Muscle layer of colon (tissue), 2 donors: ENCODE data around the gene AMPD3.

Experiments
- H3K27ac ChIP-seq: one replicate; pipeline ENCODE4 v1.7.0; 2013; ENCODE audit warnings: low read depth, mild to moderate bottlenecking, low read length, moderate library complexity
- H3K27me3 ChIP-seq, 2 donors: one replicate each; pipeline ENCODE4 v1.7.0; 2013; ENCODE audit warnings: low read length in 2 of 2, mild to moderate bottlenecking in 2 of 2; ENCODE audit not compliant: insufficient read depth in 2 of 2, control insufficient read depth in 1 of 2
- H3K36me3 ChIP-seq: one replicate; pipeline ENCODE4 v1.7.0; 2013; ENCODE audit warnings: mild to moderate bottlenecking, low read length; ENCODE audit not compliant: insufficient read depth
- H3K4me1 ChIP-seq: one replicate; pipeline ENCODE4 v1.7.0; 2013; ENCODE audit warnings: mild to moderate bottlenecking, low read length; ENCODE audit not compliant: insufficient read depth
- H3K4me3 ChIP-seq, 2 donors: one replicate each; pipeline ENCODE4 v1.7.0; 2013; ENCODE audit warnings: low read length in 2 of 2, low read depth in 1 of 2, mild to moderate bottlenecking in 1 of 2, moderate library complexity in 1 of 2
- H3K9ac ChIP-seq: one replicate; pipeline ENCODE4 v1.7.0; 2013; ENCODE audit warnings: low read length
- H3K9me3 ChIP-seq: one replicate; pipeline ENCODE4 v1.7.0; 2013; ENCODE audit warnings: mild to moderate bottlenecking, low read length
- donor health status: abdominal sarcoma.
- donor health status: Adenocarcinoma of cecum.

The AMPD3 gene

DNA sequence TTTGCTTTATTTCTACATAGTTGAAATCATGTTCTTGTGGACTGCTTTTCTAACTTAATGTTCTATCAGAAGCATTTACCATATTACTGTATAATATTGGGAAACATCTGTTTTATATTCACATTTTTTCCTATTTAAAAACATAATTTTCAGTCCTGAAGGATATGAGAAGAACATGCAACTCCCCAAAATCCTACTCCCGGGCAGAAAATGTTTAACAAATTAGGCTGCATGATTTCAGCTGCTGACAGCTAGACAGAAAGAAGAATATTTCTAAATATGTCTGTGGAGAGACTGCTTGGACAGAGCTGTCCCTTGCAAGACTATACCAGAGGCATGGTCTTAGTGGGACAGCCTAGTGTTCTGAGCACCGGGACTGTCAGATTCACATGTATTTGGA lies 15.7 kb upstream of the AMPD3 start:
- Histone ChIP-seq H3K9ac (no peak overlapping the region), H3K27me3 (no peaks in the 10 kb centered on the region), H3K36me3 (no peaks in the 10 kb centered on the region), H3K4me3 (no peak overlapping the region), H3K4me1 (no peaks in the 10 kb centered on the region), H3K9me3 (no peaks in the 10 kb centered on the region), H3K27ac (no peak overlapping the region)

DNA sequence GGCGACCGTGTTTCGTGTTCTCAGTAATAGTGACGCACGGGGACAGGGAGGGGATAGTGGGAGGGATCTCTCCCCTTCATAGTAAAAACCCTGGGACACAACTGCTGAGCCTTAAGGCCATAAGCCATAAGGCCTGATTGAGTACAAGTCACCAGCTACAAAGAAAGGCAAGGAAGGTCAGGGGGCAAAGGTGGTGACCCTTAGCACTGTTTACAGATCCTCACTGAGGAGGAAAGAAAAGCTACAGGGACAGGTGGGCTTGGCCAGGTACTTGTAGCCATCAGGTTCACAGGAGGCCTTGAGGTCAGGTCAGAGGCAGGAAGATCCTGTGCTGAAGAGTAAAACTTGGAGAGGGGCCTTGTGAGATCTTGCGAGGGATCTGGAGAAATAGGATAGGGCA lies 15.1 kb upstream of the AMPD3 start:
- Histone ChIP-seq H3K27me3 (no peaks in the 10 kb centered on the region), H3K36me3 (no peaks in the 10 kb centered on the region)

DNA sequence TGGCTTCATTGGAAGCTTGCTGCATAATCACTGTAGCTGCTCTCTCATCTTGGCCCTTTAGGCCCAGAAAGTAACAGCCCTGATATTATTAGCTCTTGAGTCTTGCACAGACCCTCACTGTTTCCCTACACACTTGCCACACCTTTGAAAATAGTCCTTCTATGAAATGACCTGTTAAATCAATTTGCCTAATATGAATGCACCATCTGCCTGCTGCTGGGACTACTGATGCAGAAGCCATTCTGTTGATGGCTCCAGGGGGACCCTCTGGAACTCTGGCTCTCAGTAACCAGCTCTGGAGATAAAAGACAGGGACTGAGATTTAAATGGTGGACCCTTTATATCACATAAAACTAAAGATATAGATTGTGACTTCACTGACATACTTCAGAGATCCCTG lies 14.7 kb upstream of the AMPD3 start:
- Histone ChIP-seq H3K4me1 (no peaks in the 10 kb centered on the region), H3K27me3 (no peaks in the 10 kb centered on the region), H3K4me3 (no peak overlapping the region), H3K9me3 (no peaks in the 10 kb centered on the region), H3K27ac (no peak overlapping the region), H3K9ac (no peak overlapping the region), H3K36me3 (no peaks in the 10 kb centered on the region)

More for the DNA sequence above, 15.1 kb upstream of the AMPD3 start:
- no peaks in the 10 kb centered on the region for H3K9me3 ChIP-seq
- H3K4me3 ChIP-seq = no peak overlapping the region
- H3K4me1 ChIP-seq = no peaks in the 10 kb centered on the region
- no peak overlapping the region for H3K9ac ChIP-seq
- H3K27ac ChIP-seq = no peak overlapping the region

DNA sequence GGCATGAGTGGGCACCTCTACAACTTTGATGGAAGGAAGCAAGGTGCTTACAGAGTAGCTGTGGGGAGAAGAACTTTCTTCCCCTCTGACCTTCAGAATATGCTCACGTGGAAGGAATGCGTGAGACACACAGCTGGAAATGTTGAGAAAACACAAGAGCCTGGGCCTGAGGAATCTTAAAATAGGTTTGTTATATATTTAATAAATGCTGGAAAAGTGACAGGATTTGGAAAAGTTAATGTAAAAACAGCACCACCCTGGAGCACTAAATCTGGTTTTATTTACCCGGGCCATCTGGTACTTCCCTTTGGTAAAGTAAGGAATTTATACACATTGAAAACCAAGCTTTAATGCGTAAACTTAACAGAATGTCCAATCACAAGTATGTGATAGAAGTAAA lies 14.0 kb upstream of the AMPD3 start:
- Histone ChIP-seq H3K27me3 (no peaks in the 10 kb centered on the region), H3K4me3 (no peak overlapping the region)

DNA sequence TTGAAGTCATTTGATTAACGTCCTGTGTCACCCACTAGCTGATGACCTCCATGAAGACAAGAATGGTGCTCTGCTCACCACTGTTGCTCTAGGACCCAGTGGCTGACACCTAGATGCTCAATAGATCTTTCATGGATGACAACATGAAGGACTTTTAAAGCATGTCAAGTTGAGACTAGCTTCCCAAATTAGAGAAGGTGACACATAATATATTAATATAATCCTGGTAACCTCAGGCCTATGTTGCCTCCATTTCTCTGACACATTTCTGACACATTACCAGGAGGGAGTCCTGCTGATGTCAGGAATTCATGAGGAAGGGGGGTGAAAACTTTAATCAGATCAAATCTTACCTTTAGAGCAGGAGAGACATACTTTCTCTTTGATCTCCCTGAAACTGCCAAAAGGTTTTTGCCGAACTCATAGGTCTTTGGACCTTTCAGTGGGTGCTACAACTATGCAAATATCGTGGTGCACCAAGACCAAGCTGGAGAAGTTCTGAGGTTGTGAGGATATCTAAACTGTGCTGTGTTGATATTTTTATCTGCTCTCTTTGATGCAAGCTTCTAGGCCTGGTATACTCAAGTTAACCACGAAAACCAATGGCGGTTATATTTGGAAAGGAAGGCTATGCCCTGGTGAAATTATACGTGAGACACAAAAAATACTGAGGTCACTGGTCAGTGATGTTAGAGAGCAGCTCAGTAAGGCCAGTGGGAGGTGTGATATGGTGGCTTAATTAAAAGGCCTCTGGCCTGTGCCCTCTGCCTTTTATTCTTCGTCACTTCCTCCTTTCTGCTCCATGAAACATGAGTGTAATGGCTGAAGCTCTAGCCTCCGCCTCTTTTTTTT lies 13.2 kb upstream of the AMPD3 start:
- H3K36me3 ChIP-seq = no peaks in the 10 kb centered on the region
- H3K9ac ChIP-seq = no peak overlapping the region
- no peaks in the 10 kb centered on the region for H3K9me3 ChIP-seq
- no peak overlapping the region for H3K27ac ChIP-seq
- H3K27me3 ChIP-seq = no peaks in the 10 kb centered on the region
- no peak overlapping the region for H3K4me3 ChIP-seq
- H3K4me1 ChIP-seq = no peaks in the 10 kb centered on the region

More for the DNA sequence above, 14.0 kb upstream of the AMPD3 start:
- Histone ChIP-seq H3K27ac (no peak overlapping the region), H3K9me3 (no peaks in the 10 kb centered on the region), H3K36me3 (no peaks in the 10 kb centered on the region), H3K9ac (no peak overlapping the region), H3K4me1 (no peaks in the 10 kb centered on the region)

DNA sequence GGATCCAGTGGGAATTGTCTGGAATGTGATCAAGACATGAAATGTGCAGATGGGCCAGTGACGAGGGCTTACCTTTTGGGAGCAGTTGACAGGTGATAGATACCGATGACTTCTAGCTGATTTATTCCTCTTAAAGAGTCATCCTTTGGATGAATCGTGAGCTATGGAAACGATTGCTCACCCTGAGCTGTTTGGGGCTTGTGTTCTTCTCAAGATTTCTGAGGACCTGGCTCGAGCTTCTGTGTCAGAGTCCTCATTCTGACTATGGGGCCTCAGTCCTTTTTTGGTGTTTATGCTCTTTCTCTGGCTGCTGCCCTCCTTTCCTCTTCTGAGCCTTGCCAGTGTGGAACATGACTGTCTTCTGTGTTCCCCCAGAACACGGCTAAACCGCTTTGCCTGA lies 11.9 kb upstream of the AMPD3 start:
- Histone ChIP-seq H3K4me1 (no peaks in the 10 kb centered on the region), H3K27me3 (no peaks in the 10 kb centered on the region), H3K36me3 (no peaks in the 10 kb centered on the region), H3K9ac (no peak overlapping the region), H3K9me3 (no peaks in the 10 kb centered on the region), H3K4me3 (no peak overlapping the region), H3K27ac (no peak overlapping the region)

DNA sequence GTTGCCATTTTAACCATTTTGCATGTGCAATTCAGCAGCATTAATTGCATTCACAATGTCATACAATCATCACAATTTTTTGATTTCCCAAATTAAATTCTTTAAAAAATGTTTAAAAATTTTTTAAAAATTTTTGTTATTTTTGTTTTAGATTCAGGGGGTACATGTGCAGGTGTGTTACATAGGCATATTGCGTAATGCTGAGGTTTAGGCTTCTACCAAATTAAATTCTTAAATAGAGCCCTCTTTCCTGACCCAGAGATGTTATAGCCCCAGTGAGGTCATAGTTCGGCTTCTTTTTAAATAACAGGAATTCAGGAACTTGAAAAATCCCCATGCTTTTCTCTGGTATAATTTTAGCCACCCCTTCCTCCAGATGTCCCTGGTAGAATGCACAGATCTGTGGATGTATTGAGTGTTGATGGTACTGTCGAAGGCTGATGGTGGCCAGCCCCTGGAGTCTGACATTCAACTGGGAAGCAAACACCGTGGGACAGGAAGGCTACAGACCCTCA lies 11.3 kb upstream of the AMPD3 start:
- Histone ChIP-seq H3K9me3 (no peaks in the 10 kb centered on the region), H3K36me3 (no peaks in the 10 kb centered on the region), H3K27ac (no peak overlapping the region), H3K27me3 (no peaks in the 10 kb centered on the region), H3K4me3 (no peak overlapping the region), H3K4me1 (no peaks in the 10 kb centered on the region), H3K9ac (no peak overlapping the region)

DNA sequence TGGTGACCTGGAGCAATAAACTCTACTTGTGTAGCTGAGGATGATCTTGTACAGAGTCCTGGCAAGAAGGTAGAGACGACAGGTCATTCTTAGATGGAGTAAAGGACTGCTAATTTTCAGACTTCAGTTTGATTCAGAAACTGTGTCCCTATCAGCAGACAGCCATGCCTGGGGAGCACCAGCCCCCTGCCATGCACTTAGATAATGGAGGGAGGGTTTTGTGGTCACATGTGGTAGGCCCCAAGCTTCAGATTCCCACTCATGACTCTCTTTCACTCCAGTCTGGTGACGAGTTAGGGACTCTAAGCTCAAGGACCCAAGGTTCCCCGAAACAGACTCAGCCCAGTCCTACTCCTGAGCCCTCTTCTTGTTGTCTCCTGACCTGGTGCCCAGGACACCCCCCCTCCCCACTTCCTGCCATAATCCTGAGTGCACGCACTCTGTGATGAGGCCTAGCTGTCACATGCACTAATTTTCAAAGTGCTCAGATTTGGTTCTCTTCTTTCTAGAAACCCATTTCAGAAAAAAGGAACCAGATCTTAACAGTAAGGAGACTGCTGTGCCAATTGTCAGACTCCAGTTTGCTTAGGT lies 10.2 kb upstream of the AMPD3 start:
- Histone ChIP-seq H3K36me3 (no peaks in the 10 kb centered on the region), H3K9ac (no peak overlapping the region), H3K27me3 (no peaks in the 10 kb centered on the region), H3K4me3 (no peak overlapping the region), H3K27ac (no peak overlapping the region), H3K9me3 (no peaks in the 10 kb centered on the region), H3K4me1 (no peaks in the 10 kb centered on the region)

DNA sequence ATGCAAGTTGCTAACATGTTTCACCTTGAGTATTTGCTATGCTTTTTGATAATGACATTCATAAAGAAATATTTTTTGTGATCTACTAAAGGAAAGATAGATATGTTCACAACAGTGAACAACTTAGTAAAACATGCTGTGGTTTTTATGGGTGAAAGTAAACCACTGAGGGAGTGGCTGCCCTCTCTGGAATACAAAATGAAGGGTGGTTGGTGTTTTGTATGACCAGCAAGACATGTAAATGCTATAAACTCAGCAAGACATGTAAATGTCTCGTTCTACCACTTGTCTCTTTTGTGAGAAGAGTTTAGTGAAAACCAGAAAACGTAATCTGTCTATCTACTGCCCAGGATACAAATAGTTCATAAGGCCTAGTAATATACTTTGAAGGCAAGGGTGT lies 7.6 kb upstream of the AMPD3 start:
- H3K36me3 ChIP-seq = no peaks in the 10 kb centered on the region
- no peaks in the 10 kb centered on the region for H3K4me1 ChIP-seq
- no peak overlapping the region for H3K4me3 ChIP-seq
- H3K9ac ChIP-seq = no peak overlapping the region
- no peak overlapping the region for H3K27ac ChIP-seq
- H3K27me3 ChIP-seq = peaks cover 0 to 5% of the 10 kb centered on the region in 2 donors
- no peaks in the 10 kb centered on the region for H3K9me3 ChIP-seq

DNA sequence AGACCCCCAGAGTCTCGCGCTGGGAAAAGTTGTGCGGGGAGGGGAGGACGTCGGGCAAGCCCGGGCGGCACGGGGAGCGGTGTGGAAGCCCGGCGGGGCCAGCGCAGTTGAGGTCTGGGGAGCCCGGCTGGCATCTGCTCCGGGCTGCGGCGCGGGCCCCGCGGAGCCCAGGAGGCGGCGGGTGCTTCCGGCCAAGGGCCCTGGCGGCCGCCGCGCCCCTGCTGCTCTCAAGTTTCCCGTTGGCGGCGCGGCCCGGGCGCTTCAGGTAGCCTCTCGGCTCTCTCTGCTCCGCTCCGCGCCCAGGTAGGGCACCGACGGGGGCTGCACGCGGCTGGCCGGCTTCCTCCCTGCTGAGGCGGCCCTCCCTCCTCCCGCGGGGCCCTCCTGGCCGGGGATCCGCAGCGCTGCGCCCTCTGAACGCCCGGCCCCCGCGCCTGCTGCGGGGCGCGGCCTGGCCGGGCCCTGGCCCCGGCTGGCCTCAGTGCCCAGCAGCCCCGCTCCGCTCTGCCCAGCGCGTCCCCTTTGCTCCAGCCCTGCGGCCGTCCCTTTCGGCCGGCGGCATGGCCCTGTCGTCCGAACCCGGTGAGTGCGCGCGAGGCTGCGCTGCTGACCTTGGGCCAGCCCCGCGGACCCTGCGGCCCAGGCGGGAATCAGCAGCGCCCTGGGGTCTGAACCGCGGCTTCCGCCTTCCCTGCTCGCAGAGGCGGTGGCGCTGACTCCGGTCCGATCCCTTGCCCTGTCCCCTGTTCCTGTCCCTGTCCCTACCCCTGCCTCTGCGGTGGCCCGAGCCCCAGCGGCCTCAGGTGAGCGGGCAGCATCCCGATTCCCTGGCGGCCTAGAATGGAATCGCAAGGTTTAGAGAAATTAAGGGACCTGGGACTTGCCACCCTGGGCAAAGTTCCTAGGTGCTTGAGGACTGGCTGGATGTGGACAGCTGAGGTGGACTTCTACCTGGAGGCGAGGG lies 4.3 kb upstream of the AMPD3 start:
- H3K4me3 ChIP-seq = peak overlapping the region; percentile 49 to 64
- peak overlapping the region; percentile 13 for H3K27ac ChIP-seq
- H3K36me3 ChIP-seq = no peaks in the 10 kb centered on the region
- no peaks in the 10 kb centered on the region for H3K9me3 ChIP-seq
- peaks cover 6% of the 10 kb centered on the region for H3K4me1 ChIP-seq
- H3K27me3 ChIP-seq = peaks cover 0 to 5% of the 10 kb centered on the region in 2 donors
- H3K9ac ChIP-seq = no peak overlapping the region
